Panc1 (cell line): ENCODE data around the gene ENPP7. TPM values are rescaled to one million over a fixed set of nuclear protein-coding genes. Genes with fewer than 3 reads are reported as not detected.
A peak's percentile ranks its signal among the peaks of the same experiment; 100 is the strongest.

ENCODE experiments used
- ATAC-seq: fragments of 200-7000 bp; cut with Tn5 transposase; 2 replicates; pipeline ENCODE4 v1.9.1; 2020; ENCODE audit warnings: mild to moderate bottlenecking, moderate library complexity
- BruUV-seq: library from RNA; stranded (reverse); fragments of 400-500 nt; replicated peaks from 2 replicates; lab custom pipeline; 2021; lab: Mats Ljungman, UMichigan
- CTCF ChIA-PET: fragments of 300-600 bp; sonication (Branson Sonifier 250); formaldehyde crosslinking; loops from one replicate; lab custom pipeline; 2022; ENCODE audit warnings: antibody characterized with exemption; lab: Charles Lee
- POLR2A ChIA-PET: fragments of 300-600 bp; sonication (Branson Sonifier 250); formaldehyde crosslinking; loops from one replicate; lab custom pipeline; 2022; ENCODE audit warnings: antibody characterized with exemption; lab: Charles Lee
- DNase-seq: peaks from one replicate; pipeline ENCODE4 v3.0.0-alpha.2; 2010; ENCODE audit warnings: low read depth, low spot score
- H3K27ac ChIP-seq: 2 replicates; pipeline ENCODE4 v1.5.1; 2011; ENCODE audit warnings: mild to moderate bottlenecking, low read length, inconsistent platforms
- H3K27me3 ChIP-seq: fragments of 200-500 bp; sonication (Bioruptor generic); 2 replicates; pipeline ENCODE4 v1.6.0; 2014; ENCODE audit warnings: low read length, inconsistent platforms; ENCODE audit not compliant: control insufficient read depth, insufficient read depth
- H3K36me3 ChIP-seq: fragments of 200-500 bp; sonication (Bioruptor generic); 2 replicates; pipeline ENCODE4 v1.5.1; 2014; ENCODE audit warnings: inconsistent platforms, mild to moderate bottlenecking, low read length, moderate library complexity; ENCODE audit not compliant: control insufficient read depth, insufficient read depth
- H3K4me1 ChIP-seq: 2 replicates; pipeline ENCODE4 v1.5.1; 2011; ENCODE audit warnings: inconsistent platforms, mild to moderate bottlenecking, low read length, moderate library complexity; ENCODE audit not compliant: control insufficient read depth, insufficient read depth
- H3K4me3 ChIP-seq, 2 experiments: 2 replicates each; pipeline ENCODE4 v1.5.1; 2011 to 2012; ENCODE audit warnings: low read depth in 2 of 2, low read length in 2 of 2, mild to moderate bottlenecking in 2 of 2, inconsistent platforms in 1 of 2, moderate library complexity in 1 of 2
- H3K9me3 ChIP-seq: fragments of 200-500 bp; sonication (Bioruptor generic); 2 replicates; pipeline ENCODE4 v1.5.1; 2014; ENCODE audit warnings: low read depth, mild to moderate bottlenecking, inconsistent platforms, low read length, moderate library complexity; ENCODE audit not compliant: control insufficient read depth, insufficient read depth
- POLR2AphosphoS5 ChIP-seq: IDR thresholded peaks from 2 replicates; pipeline ENCODE4 v1.6.1; 2012; ENCODE audit warnings: mild to moderate bottlenecking, low read depth, low read length, moderate library complexity
- SIN3A ChIP-seq: IDR thresholded peaks from 2 replicates; pipeline ENCODE4 v1.6.1; 2012; ENCODE audit warnings: low read depth, mild to moderate bottlenecking, low read length, moderate library complexity, borderline replicate concordance; ENCODE audit not compliant: insufficient read depth
- TCF7L2 ChIP-seq: IDR thresholded peaks from 2 replicates; pipeline ENCODE4 v1.6.1; 2011; ENCODE audit warnings: mild to moderate bottlenecking, low read depth, low read length, inconsistent platforms
- in situ Hi-C: cut with HindIII; loops from 2 replicates; pipeline ENCODE4 v1.10.0; 2016; ENCODE audit warnings: low sequenced_read_pairs, low pct_unique_long_range_greater_than_20kb
- intact Hi-C: fragments of 100-400 bp; cut with micrococcal nuclease; formaldehyde crosslinking; loops from one replicate; pipeline ENCODE4 v1.10.0; 2022; ENCODE audit not compliant: unreplicated experiment
- total RNA-seq: library from RNA; stranded (reverse); gene quantifications from one replicate; pipeline ENCODE4 v1.2.1, GENCODE V29; 2021; ENCODE audit not compliant: unreplicated experiment
- TF ChIP-seq, protein P1 (sequence below), 2 experiments: IDR thresholded peaks; 2 replicates each; pipeline ENCODE4 v1.6.1; 2011 to 2012; ENCODE audit warnings: low read depth in 2 of 2, control low read depth in 1 of 2, low read length in 1 of 2, mild to moderate bottlenecking in 1 of 2, moderate library complexity in 1 of 2; ENCODE audit not compliant: insufficient read depth in 1 of 2
- TF ChIP-seq, protein P2 (sequence below): fragments of 450-650 bp; IDR thresholded peaks from 2 replicates; pipeline ENCODE4 v1.5.1; 2017; ENCODE audit warnings: mild to moderate bottlenecking

The ENPP7 gene
- total RNA-seq, 1 experiment from 2014 or later: not detected

DNA sequence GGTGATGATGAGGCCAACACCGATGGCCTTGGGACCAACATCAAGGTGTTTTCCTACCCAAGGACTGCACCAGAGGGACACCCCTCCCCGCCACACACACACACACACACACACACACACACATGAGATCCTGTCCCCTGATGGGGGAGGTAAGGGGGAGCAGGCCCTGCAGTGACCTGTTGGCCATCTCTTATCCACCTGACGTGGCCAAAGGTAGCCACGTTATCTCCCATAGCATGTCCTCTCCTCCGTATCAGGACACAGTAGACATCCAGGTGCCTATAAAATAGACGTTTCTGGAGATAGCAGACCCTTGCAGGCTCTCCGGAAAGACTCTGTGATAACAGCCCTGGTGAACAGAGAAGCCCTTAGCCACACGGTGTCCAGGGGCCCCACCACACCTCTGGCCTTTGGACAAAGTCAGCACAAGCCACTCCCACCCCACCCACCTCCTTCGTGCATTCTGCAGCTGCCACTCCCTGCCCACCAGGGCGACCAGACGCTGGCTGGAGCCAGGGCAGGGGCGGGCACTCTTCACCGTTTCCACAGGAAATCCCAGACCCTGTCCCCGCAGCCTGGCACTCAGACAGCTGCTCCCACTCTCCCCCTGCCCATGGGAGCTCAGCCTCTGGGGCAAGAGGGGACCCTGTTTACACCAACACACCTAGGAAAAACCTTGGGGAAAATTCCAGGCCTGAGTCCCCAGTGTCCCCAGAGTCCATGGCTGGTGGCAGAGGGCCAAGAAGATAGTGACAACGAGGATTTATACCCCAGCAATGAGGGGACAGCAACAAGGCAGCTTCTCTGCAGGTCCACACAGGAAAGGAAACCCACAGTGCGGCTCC is 15.4 kb upstream of the ENPP7 start:
- POLR2A ChIA-PET: no interaction called here
- in situ Hi-C loops (no loop called here), intact Hi-C loops (no loop called here)
- no peaks in the 10 kb centered on the region for H3K4me1 ChIP-seq
- ATAC-seq (no peak), DNase-seq (no peak)
- no peak overlapping the region for H3K27ac ChIP-seq
- no peaks in the 10 kb centered on the region for H3K27me3 ChIP-seq
- CTCF ChIA-PET: no interaction called here
- no peak overlapping the region for H3K4me3 ChIP-seq
- BruUV-seq: no TSS peak
- H3K9me3 ChIP-seq: no peaks in the 10 kb centered on the region
- H3K36me3 ChIP-seq: no peaks in the 10 kb centered on the region
- TF ChIP-seq POLR2AphosphoS5 (no peak), SIN3A (no peak), TCF7L2 (no peak)
- TF ChIP-seq, protein P1, sequence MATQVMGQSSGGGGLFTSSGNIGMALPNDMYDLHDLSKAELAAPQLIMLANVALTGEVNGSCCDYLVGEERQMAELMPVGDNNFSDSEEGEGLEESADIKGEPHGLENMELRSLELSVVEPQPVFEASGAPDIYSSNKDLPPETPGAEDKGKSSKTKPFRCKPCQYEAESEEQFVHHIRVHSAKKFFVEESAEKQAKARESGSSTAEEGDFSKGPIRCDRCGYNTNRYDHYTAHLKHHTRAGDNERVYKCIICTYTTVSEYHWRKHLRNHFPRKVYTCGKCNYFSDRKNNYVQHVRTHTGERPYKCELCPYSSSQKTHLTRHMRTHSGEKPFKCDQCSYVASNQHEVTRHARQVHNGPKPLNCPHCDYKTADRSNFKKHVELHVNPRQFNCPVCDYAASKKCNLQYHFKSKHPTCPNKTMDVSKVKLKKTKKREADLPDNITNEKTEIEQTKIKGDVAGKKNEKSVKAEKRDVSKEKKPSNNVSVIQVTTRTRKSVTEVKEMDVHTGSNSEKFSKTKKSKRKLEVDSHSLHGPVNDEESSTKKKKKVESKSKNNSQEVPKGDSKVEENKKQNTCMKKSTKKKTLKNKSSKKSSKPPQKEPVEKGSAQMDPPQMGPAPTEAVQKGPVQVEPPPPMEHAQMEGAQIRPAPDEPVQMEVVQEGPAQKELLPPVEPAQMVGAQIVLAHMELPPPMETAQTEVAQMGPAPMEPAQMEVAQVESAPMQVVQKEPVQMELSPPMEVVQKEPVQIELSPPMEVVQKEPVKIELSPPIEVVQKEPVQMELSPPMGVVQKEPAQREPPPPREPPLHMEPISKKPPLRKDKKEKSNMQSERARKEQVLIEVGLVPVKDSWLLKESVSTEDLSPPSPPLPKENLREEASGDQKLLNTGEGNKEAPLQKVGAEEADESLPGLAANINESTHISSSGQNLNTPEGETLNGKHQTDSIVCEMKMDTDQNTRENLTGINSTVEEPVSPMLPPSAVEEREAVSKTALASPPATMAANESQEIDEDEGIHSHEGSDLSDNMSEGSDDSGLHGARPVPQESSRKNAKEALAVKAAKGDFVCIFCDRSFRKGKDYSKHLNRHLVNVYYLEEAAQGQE (IDR thresholded peaks at IDR 0.05; ENCODE audit: insufficient read depth in 1 of 2, low read depth in 2 of 2, low read length in 1 of 2): no peak
- TF ChIP-seq, protein P2, sequence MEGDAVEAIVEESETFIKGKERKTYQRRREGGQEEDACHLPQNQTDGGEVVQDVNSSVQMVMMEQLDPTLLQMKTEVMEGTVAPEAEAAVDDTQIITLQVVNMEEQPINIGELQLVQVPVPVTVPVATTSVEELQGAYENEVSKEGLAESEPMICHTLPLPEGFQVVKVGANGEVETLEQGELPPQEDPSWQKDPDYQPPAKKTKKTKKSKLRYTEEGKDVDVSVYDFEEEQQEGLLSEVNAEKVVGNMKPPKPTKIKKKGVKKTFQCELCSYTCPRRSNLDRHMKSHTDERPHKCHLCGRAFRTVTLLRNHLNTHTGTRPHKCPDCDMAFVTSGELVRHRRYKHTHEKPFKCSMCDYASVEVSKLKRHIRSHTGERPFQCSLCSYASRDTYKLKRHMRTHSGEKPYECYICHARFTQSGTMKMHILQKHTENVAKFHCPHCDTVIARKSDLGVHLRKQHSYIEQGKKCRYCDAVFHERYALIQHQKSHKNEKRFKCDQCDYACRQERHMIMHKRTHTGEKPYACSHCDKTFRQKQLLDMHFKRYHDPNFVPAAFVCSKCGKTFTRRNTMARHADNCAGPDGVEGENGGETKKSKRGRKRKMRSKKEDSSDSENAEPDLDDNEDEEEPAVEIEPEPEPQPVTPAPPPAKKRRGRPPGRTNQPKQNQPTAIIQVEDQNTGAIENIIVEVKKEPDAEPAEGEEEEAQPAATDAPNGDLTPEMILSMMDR: no peak

DNA sequence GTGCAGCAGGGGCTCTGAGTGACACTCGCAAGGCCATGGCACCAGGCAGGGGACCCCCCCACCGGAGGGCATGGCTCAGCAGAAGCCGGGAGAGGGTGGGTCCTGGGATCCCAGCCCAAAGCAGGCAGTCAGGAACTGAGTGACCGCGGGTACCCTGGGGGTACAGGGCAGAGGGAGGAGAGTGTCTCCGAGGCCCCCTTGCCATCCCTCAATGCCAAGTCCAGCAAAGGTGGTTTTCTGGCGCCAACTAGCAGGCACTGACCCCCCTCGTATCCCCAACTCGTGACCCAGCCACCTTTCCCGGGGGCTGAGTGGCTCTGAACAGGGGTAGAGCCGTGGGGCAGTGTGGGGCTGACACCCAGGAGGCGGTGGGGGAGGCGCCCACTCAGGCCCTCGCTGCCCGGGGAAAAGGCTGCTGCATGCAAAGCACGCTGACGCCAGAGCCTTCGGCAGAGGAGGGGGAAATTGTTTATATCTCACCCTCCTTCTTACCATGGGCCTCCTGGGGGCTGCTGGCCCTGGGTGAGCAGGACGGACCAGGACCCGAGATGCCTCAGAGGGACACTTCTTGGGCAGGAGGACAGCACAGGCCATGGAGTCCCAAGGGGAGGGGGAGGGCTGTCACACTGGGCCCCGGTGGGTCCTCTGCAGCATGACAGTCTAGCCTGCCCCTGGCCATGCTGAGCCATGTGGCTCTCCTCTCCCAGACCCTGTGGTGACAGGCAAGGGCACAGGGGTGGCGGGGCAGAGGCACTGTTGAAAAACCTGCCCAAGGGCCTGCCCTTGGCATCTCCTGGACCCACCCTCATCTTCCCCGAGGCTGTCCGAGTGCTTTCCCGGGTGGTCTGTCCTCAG is 14.6 kb upstream of the ENPP7 start:
- CTCF ChIA-PET: no interaction called here
- ATAC-seq: 0 out of 2 replicates have a peak, but pooled peaks have one; percentile 28

More for the DNA sequence above, 14.6 kb upstream of the ENPP7 start:
- H3K4me1 ChIP-seq: no peaks in the 10 kb centered on the region
- no peaks in the 10 kb centered on the region for H3K27me3 ChIP-seq
- no peak overlapping the region for H3K27ac ChIP-seq
- intact Hi-C loops (no loop called here), in situ Hi-C loops (no loop called here)
- no TSS peak for BruUV-seq
- POLR2A ChIA-PET: no interaction called here
- H3K9me3 ChIP-seq: no peaks in the 10 kb centered on the region
- H3K36me3 ChIP-seq: no peaks in the 10 kb centered on the region
- no peak overlapping the region for H3K4me3 ChIP-seq
- TF ChIP-seq SIN3A (no peak), TCF7L2 (no peak)
- DNase-seq: no peak
